Muscle of arm (tissue), 12 donors: ENCODE data around the gene CCL14. TPM values are rescaled to one million over a fixed set of nuclear protein-coding genes. Genes with fewer than 3 reads are reported as not detected.
A peak's percentile ranks its signal among the peaks of the same experiment; 100 is the strongest.
"Not testable (repeated sequence)": the region's sequence is repeated elsewhere in the genome, so short reads cannot be mapped to it uniquely, and the experiment has no call there.

ENCODE experiments used
- DNase-seq: peaks from one replicate; pipeline ENCODE4 v3.0.0-alpha.2; 2013
- polyA plus RNA-seq, 12 donors: library from polyadenylated mRNA; unstranded; fragments of 120-200 nt; gene quantifications; one replicate each; pipeline ENCODE4 v1.2.1, GENCODE V29; 2013; ENCODE audit not compliant: insufficient read length in 12 of 12

The CCL14 gene
- polyA plus RNA-seq, 12 donors, result 18.8 to 62.1 (median 35.3) TPM; not detected in 2

DNA sequence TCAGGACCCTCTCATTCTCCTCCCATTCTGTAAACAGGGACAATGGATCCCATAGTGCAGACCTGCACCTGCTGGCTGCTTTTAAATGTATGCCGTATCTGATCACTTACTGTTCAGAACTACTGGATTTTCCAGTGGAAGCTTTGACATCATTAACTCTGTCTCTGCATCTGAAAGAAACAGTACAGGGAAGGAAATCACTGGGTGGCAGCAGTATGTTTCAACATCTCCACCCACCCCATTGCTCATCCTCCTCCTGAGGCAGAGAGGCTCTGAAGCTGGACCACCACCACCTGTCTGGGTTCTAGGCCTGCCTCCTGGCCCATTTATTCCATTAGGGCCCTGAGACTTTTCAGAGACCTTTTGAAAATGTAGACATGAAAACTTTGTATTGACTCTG lies 12.2 kb upstream of the CCL14 start:
- DNase-seq, result no peak

DNA sequence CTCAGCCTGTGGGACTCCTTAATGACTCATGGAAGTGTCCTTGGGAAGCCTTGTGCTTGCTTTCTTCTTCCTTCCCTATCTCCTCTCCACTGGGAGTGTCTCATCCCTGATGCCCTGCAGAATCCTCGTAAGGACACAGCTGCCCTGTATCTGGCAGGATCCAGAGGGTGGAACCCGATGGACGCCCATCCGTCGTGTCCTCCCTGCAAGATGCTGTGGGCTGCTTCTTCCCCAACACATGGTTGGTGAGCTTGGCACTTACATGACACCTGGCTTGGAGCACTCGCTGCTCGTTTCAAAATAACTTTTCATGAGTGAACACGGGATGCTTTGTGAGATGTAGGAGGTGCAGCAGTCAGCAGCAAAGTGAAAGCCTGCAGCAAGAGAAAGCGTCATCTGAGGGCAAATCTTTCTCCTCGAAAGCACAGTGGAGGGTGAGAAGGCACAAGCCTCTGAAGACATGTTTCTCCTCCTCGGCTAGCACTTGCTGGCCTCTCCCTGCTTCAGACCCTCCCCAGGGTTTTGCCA lies 11.6 kb upstream of the CCL14 start:
- DNase-seq, result no peak

DNA sequence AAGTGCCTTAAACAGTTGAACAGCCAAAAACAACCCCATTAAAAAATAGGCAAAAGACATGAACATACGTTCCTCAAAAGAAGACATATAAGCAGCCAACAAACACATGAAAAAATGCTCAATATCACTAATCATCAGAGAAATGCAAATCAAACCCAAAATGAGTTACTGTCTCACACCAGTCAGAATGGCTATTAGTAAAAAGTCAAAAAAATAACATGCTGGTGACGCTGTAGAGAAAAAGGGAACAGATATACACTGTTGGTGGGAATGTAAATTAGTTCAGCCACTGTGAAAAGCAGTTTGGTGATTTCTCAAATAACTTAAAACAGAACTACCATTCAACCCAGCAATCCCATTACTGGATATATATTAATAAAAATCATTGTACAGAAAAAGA lies 8.8 kb upstream of the CCL14 start:
- not testable (repeated sequence) for DNase-seq

DNA sequence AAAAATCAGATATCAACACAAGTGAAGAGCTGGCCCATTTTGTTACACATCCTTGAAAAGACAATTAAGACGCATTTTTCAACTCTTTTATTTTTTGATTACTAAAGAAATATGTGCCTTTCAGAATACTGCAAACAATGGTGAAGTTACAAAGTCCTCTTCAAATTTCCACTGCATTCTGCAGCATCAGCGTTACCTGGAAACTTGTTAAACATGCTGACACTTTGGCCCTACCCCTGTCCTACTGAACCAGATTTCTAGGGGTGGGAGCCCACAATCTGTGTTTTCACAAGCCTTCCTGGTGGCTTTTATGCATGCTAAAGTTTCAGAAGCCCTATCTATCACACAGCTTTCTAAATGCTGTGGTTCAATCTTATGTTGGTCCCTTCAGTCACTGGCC lies 4.5 kb upstream of the CCL14 start:
- no peak for DNase-seq

DNA sequence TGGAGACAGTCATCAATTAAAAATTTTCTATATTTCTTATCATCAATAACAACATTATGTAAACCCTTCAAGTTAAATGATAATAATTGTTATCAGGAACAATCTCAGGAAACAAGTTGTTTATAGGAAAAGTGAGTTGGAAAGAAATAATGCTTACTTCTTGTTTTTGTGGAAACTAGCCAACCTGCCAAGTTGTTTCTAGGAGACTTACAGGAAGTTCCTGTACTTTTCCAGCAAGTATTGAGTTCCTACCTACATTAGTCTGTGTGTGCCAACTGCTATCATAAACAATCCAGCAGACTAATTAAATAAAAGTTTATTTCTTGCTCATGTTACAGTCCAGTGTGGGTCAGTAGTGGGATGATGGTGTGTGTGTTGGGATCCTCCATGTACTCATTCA lies 1.6 kb upstream of the CCL14 start:
- DNase-seq, result no peak

DNA sequence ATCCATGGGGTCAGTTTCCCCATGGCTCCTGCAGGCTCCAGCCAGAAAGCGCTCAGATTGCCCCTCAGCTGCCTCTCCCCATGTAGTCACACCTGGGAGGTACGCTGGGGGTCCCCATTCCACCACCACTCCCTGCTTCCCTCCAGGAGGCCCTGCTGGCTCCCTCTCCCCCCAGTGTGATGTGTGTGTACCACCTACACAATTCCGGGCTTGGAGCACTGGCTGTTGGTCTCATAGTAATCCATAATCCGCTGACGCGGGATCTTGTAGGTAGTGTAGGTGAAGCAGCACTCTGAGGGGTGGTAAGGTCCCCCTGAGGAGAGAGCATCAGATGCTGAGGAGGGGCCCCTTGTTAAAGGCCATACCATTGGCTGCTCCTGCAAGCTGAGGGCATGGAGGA lies 2.4 kb downstream of the CCL14 start:
- no peak for DNase-seq

DNA sequence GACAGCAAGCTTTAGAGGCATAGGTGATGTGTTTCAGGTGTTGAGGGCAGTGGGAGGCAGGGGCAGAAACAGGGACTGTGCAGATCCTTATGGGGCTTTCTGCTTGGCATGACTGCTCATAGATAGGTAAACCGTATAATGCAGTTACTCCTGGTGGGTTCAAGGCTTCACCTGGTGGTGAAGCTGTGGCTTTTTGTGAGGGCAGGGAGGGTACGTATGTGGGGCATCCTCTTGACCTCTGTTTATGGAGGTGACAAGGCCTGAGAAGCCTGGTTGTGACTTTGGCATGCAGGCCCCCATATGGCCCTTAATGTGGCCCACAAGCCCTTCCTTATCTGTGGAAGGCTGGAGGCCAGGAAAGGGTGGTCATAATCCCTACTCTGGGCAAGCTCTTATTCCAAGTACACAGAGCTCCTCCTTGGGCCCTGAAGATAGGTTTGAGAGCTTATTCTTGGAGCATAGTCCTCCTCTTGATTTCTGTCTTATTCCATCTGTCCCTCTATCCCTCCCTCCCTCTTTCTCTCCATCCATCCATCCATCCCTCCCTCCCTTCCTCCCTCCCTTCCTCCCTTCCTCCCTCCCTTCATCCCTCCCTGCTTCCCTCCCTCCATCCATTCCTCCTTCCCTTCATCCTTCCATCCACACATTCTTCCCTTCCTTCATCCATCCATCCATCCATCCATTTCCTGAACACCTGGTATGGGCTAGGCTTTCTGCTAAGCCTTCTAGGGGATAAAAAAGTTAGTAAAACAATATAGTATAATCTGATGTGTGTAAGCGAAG lies 3.9 kb downstream of the CCL14 start:
- DNase-seq, result no peak

DNA sequence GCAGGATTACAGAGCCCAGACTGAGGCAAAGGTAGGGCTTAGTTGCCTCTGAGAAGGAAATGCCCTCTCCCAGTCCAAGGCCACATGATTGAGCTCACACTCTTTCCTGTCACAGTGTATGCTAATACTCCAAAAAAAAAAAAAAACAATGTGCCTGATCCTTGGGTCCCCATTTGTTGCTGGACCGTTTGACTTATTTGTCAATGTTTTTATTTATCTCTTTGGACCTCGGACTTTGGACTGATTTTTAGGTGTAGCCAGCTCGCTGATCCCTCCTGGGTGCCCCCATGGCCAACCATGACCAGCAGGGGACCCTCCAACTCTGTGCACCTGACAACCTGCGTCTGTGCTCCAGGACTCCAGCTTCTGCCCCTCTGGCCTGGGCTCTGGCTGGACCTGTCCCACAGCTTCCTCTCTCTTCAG lies 4.6 kb downstream of the CCL14 start:
- DNase-seq, result no peak

DNA sequence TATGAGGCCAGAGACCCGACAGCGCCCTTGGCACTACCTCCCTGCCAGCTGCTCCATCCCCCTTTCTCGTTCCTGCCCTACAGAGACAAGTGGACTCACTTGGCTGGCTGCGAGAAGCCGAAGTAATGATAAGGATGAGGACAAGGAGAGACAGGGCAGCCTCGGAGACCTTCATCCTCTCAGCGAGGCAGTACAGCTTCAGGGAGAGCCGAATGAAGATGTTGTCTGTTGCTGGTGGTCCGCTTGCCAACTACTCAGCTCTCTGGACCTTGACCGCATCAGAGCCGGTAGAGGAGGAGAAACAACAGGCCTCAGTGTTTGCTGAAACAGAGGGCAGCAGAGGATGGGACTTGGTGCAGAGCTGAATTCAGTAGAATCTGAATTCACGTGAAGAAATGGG lies 5.3 kb downstream of the CCL14 start, which contains the start of gene CCL16:
TSS of gene CCL16 (minus strand) at position 252 of the 400 bp plus-strand sequence. CDS start at position 175, 77 bp downstream.
- no peak for DNase-seq

DNA sequence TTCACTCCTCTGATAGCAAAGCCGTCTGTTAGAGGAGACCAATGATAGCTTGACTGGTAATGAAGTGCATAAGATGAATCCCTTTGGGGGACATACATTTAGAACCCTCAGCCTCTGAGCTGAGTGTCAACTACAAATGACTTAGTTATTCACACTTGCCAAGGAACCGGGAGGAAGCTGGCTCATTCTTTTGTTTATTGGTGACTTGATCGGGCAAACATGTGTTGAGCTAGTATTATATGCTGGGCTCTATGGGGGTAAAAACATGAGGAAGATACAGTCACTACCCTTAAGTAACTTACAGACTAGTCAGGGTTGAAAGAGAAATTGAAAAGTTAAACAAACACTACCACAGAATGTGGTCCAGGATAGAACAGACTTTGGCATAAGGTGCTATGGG lies 8.2 kb downstream of the CCL14 start:
- DNase-seq, result no peak

DNA sequence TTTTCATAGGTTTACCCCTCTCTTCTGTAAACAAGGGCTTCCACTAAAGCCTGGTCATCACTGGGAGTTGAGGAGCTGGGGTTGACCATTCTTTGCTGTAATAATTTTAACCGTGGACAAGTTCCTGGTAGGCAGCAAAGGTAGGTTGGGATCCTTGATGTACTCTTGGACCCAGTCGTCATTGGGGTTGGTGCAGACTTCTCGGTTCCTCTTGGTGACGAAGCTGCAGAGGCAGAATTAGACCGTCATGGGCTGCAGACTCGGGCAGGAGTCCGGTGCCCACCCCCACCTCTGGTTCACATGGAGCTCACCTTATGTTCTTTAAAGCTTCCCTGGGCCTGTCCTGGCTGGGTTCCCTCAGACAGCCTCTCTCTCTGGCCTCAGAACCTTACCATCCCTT lies 9.0 kb downstream of the CCL14 start:
- DNase-seq, result no peak

DNA sequence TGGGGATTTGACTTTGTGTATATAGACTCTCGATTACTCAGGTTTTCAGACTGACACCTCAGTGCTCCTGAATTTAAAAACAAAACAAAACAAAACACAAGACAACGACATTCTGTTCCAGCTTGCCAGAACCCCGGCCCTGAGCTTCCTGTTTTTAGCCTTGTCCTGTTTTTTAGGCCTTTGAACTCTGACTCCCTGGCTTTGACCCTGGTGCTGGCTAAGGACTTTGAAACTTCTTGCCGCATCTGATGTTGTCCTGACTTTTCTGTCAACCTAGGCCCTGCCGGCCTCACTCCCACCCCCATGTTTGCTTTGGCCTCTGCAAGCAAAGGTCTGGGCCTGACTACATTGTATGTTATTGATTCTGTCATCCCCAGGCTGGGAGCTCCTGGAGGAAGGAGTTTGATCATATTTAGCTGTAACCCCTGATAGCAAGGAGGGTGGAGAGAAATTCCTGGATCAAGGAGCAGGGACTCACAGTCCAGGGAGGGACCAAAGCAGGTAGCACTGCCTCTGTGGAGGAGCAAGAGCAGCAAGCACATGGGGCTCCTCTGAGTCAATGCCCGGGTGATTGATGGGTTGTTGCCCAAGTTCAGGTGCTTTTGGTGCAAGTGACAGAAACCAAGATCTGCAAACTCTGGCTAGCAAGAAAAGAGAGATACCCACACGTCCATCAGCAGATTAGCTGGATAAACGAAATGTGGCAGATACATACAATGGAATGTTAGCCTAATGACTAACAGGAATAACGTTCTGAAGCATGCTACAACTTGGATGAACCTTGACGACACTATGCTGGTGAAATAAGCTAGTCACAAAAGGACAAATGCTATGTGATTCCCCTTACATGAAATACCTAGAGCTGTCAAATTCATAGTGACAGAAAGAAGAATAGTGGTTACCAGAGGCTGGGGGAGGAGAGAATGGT lies 12.9 kb downstream of the CCL14 start:
- DNase-seq, result no peak

DNA sequence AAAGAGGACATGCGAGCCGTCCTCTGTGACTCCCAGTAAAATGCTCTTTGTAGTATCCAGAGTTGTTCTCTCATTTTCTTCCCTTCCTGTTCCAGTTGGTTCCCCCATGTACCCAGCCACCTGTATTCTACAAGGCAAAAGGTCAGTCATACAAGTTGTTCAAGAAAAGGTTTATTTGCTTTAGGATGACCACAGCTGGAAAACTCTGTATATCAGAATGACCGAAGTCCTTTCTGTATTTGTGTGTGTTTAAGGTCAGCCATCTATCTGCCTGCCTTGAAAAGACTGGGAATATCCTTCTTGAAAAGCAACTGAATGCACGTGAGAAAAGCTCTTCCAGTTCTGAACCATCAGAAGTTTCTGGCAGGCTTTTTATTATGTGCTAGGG lies 13.6 kb downstream of the CCL14 start:
- DNase-seq, result no peak

DNA sequence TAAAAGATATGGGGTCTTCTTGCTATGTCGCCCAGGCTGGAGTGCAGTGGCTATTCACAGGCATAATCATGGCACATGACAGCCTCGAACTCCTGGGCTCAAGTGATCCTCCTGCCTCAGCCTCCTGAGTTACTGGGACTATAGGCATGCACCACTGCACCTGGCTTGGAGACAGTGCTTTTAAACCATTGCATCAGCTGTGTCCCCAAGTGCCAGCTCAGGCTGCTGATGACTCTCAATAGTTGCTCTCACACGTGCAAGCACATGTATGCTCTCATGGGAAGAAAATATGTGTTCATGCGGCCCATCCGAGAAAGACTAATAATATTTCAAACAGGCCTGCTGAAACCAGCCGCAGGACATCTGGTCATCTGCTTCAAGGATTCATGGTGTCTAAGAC lies 14.0 kb downstream of the CCL14 start:
- DNase-seq, result no peak

DNA sequence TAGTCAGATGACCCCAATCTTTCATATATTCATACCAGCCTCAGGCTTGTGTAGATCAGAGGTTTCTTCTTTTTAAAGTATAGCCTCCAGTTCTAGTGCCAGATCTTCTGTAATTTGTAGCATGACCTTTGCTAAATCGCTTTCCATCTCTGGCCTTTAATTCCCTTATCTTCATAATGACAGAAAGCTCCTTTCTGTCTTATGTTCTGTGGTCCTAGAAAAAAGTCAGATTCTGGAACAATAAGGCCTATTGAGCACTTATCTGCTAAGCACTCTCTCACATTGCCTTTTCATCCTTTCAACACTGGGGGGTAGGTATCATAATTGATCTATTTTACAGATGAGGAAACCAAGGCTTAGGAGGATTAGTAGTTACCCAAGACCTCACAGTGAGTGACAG lies 14.5 kb downstream of the CCL14 start:
- DNase-seq, result no peak

DNA sequence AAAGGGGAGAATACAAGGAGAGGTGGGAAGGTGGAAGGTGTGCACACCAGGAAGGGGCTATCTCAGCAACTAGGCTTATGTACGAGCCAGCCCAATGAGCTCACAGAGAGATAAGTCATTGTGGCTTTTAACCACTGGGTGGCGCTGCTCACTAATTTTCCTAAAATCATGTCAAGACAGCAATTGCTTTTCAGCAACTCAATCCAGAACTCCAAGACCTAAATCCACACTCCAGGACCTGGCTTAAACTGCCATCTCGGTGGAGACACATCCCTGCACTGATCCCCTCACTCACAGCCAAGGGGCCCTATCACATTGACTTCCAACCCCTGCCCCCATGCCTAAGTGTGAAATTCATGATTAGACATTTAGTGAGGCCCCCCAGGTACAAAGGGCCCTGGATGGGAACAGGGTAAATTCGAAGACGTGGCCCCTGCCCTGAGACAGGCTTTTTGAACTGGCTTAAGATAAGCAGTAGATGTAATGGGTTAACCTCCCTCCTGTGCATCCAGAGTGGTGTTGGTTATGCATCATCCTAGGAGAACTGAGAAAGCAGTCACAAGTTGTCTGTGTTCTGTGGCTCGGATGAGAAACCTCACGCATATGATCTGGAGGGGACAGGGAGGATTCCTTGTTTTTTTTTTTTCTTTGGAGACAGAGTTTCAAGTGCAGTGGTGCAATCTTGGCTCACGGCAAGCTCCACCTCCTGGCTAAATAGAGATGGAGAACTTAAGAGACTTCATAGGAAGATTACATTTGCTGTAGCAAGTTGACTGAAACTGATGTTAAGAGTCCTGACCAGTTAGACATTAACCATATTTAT lies 16.8 kb downstream of the CCL14 start:
- peak; percentile 80 for DNase-seq

DNA sequence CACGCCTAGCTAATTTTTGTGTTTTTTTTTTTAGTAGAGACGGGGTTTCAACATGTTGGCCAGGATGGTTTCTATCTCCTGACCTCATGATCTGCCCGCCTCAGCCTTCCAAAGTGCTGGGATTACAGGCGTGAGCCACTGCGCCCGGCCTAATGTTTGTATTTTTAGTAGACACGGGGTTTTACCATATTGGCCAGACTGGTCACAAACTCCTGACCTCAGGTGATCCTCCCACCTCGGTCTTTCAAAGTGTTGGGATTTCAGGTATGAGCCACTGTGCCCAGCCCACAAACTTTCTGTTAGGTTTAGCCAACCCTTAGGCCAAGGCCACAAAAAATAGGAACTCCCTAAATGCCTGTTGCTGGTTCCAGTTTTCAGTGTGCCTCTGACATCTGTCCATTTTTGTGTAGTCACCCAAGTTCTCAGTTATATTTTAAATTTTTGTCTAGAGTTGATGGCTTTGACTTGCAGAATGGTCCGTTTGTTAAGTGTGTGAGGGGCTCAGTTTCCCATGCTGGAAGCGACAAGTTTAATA lies 17.9 kb downstream of the CCL14 start:
- DNase-seq, result no peak

DNA sequence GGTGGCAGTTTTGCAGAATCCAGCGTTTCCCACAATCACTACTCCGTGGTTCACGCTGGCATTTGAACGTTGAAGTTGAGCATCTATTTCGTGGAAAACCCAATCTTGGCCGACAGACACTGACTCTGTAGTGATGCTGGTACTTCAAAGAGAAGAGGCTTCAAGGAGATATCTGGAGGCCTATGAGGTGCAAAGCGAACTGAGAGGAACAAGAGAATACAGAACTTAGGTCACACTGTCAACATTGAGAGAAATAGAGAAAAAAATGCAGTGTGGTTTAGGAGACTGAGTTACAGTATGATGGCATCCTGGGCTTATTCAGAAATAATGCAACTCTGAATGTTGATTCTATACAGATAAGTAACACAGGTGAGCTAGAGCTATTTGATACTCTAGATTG lies 21.3 kb downstream of the CCL14 start:
- DNase-seq, result no peak

DNA sequence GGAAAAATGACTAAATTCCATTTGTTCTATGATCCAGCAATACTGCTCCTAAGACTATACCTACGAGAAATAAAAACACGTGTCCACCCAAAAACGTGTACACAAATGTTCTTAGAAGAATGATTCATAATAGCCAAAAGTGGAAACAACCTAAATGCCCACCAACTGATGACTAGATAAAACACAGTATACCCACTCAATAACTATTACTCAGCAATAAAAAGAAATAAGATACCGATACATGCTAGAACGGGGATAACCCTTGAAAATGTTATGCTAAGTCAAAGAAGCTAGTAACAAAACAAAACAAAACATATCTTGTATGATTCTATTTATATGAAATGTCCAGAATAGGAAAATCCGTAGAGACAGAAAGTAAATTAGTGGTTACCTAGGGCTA lies 22.9 kb downstream of the CCL14 start:
- no peak for DNase-seq

DNA sequence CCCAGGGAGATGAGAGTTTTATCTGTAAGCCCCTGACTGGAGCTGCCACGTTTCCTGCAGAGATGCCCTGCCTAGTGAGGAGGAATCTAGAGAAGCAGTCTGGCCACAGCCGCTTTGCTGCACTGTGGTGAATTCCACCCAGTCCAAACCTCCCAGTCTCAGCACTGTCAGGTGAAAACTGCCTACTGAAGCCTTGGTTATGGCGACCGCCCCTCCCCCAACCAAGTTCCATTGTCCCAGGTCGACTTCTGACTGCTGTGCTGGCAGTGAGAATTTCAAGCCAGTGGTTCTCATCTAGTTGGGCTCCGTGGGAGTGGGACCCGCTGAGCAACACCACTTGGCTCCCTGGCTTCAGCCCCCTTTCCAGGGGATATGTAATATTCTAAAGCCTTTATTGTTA lies 32.8 kb downstream of the CCL14 start:
- no peak for DNase-seq

DNA sequence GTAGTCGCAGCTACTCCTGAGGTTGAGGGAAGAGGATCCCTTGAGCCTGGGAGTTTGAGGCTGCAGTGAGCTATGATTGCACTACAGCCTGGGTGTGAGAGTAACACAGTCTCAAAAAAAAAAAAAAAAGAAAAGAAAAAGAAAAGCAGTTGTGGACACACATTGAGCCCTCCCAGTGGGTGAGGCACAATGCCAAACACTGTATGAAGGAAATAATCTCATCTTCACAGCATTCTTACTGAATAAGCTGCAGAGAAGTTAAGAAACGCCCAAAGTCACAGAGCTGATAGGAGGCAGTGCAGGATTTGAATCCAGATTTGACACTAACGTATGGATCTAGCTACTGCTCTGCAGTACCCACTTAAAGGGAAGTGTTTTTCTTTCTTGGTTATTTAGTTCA lies 37.1 kb downstream of the CCL14 start:
- DNase-seq, result no peak

DNA sequence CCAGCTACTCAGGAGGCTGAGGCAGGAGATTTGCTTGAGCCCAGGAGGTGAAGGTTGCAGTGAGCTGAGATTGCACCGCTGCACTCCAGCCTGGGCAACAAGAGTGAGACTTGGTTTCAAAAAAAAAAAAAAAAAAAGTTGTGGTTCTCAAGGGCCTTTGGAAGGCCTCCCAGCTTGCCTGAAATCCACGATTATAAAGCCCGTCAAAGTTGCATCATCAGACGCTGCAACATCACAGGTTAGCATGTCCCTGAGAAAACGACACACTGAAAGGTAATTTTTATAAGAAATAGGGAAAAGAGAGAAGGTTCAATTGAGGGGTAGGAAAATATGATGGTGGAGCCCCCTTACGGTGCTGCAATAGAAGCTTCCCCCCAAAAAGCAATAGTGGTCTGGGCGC lies 38.4 kb downstream of the CCL14 start:
- no peak for DNase-seq
